Neural progenitor cell (in vitro differentiated cells): ENCODE results near the gene NOP14. TPM values are rescaled to one million over a fixed set of nuclear protein-coding genes. Genes with fewer than 3 reads are reported as not detected.

Experiments used
- DNase-seq: peaks from one replicate; pipeline ENCODE4 v3.0.0-alpha.2; 2016; ENCODE audit warnings: low spot score
- H2AFZ ChIP-seq: fragments of 200-600 bp; sonication (generic); replicated peaks from 2 replicates; pipeline ENCODE4 v1.6.1; 2016; ENCODE audit warnings: antibody characterized with exemption
- H3F3A ChIP-seq: fragments of 200-600 bp; sonication (generic); 2 replicates; pipeline ENCODE4 v1.6.1; 2016; ENCODE audit warnings: antibody characterized with exemption, low read depth
- H3K27ac ChIP-seq: fragments of 200-600 bp; sonication (generic); 2 replicates; pipeline ENCODE4 v1.5.1; 2016; ENCODE audit warnings: mild to moderate bottlenecking
- H3K27me3 ChIP-seq: fragments of 200-600 bp; sonication (generic); 2 replicates; pipeline ENCODE4 v1.6.1; 2016; ENCODE audit warnings: mild to moderate bottlenecking, moderate library complexity
- H3K36me3 ChIP-seq: fragments of 200-600 bp; sonication (generic); 2 replicates; pipeline ENCODE4 v1.5.1; 2016
- H3K4me1 ChIP-seq: fragments of 200-600 bp; sonication (generic); 2 replicates; pipeline ENCODE4 v1.6.1; 2016; ENCODE audit warnings: mixed run types
- H3K4me2 ChIP-seq: fragments of 200-600 bp; sonication (generic); 2 replicates; pipeline ENCODE4 v1.6.1; 2016
- H3K4me3 ChIP-seq: fragments of 200-600 bp; sonication (generic); 2 replicates; pipeline ENCODE4 v1.5.1; 2016
- H3K79me2 ChIP-seq: fragments of 200-600 bp; sonication (generic); 2 replicates; pipeline ENCODE4 v1.6.1; 2016; ENCODE audit warnings: low read depth
- H3K9ac ChIP-seq: fragments of 200-600 bp; sonication (generic); 2 replicates; pipeline ENCODE4 v1.6.1; 2016
- H3K9me3 ChIP-seq: fragments of 200-600 bp; sonication (generic); 2 replicates; pipeline ENCODE4 v1.5.1; 2016; ENCODE audit warnings: low read depth
- H4K20me1 ChIP-seq: fragments of 200-600 bp; sonication (generic); 2 replicates; pipeline ENCODE4 v1.6.1; 2016; ENCODE audit warnings: low read depth
- H3K27ac Mint-ChIP-seq: 3 replicates; pipeline ENCODE4 v1.8.0; 2021; ENCODE audit warnings: mixed read lengths
- H3K27me3 Mint-ChIP-seq: 2 replicates; pipeline ENCODE4 v1.8.0; 2022; ENCODE audit warnings: low read depth, mild to moderate bottlenecking, inconsistent platforms, moderate library complexity, mixed read lengths; ENCODE audit not compliant: insufficient read depth
- H3K36me3 Mint-ChIP-seq: 3 replicates; pipeline ENCODE4 v1.8.0; 2021; ENCODE audit warnings: mixed read lengths
- H3K4me1 Mint-ChIP-seq: 3 replicates; pipeline ENCODE4 v1.8.0; 2021; ENCODE audit warnings: mixed read lengths
- H3K4me3 Mint-ChIP-seq: 3 replicates; pipeline ENCODE4 v1.8.0; 2021; ENCODE audit warnings: mild to moderate bottlenecking, moderate library complexity, mixed read lengths
- H3K9me3 Mint-ChIP-seq: 3 replicates; pipeline ENCODE4 v1.8.0; 2020; ENCODE audit warnings: mixed read lengths
- CTCF ChIP-seq: fragments of 200-600 bp; sonication (generic); IDR thresholded peaks from 2 replicates; pipeline ENCODE4 v1.5.1; 2017; ENCODE audit warnings: antibody characterized with exemption, mild to moderate bottlenecking
- EZH2 ChIP-seq: fragments of 200-600 bp; sonication (generic); IDR thresholded peaks from 2 replicates; pipeline ENCODE4 v1.6.1; 2017; ENCODE audit warnings: antibody characterized with exemption, mild to moderate bottlenecking, moderate library complexity
- EZH2phosphoT487 ChIP-seq: fragments of 200-600 bp; sonication (generic); IDR thresholded peaks from 2 replicates; pipeline ENCODE4 v1.6.1; 2017; ENCODE audit warnings: antibody characterized with exemption
- total RNA-seq: library from RNA; depleted of rRNA; stranded (reverse); fragments of >200 nt; gene quantifications from 2 replicates; pipeline ENCODE4 v1.2.3, GENCODE V29; 2015; ENCODE audit warnings: low replicate concordance

NOP14 gene
- total RNA-seq, 1 donor from 2014 or later, result 16.8 TPM

- no peaks in the 10 kb centered on the region for H4K20me1 ChIP-seq
- H3K9ac ChIP-seq, result no peak overlapping the region
- no peaks in the 10 kb centered on the region for H3K4me1 Mint-ChIP-seq
- no peaks in the 10 kb centered on the region for H3K9me3 ChIP-seq
- no peaks in the 10 kb centered on the region for H3K27me3 ChIP-seq
- no peak overlapping the region for H3K4me3 Mint-ChIP-seq
- H3K27ac ChIP-seq, result no peak overlapping the region
- H3K4me2 ChIP-seq, result no peak overlapping the region
- no peaks in the 10 kb centered on the region for H3K4me1 ChIP-seq
- no peaks in the 10 kb centered on the region for H3K79me2 ChIP-seq
- H3K9me3 Mint-ChIP-seq, result no peaks in the 10 kb centered on the region
- no peak overlapping the region for H3K27ac Mint-ChIP-seq
- H3K36me3 ChIP-seq, result no peaks in the 10 kb centered on the region
- no peak overlapping the region for H2AFZ ChIP-seq
- H3F3A ChIP-seq, result no peaks in the 10 kb centered on the region
- DNase-seq, result no peak
- H3K27me3 Mint-ChIP-seq, result peaks cover 4% of the 10 kb centered on the region
- H3K4me3 ChIP-seq, result no peak overlapping the region
- TF ChIP-seq EZH2, result no peak
- no peak for TF ChIP-seq EZH2phosphoT487
- no peak for TF ChIP-seq CTCF
- H3K36me3 Mint-ChIP-seq, result no peaks in the 10 kb centered on the region
These were observed 33.2 kb upstream of the NOP14 start for GRCh38 chr4:2996415-2996814.

GRCh38 chr4:2995546-2996265, 32.5 kb upstream of the NOP14 start:
- H3K9me3 Mint-ChIP-seq, result no peaks in the 10 kb centered on the region
- Histone ChIP-seq H2AFZ (no peak overlapping the region), H3K79me2 (no peaks in the 10 kb centered on the region), H3K27ac (no peak overlapping the region), H3K9me3 (no peaks in the 10 kb centered on the region), H3K36me3 (no peaks in the 10 kb centered on the region), H3K4me3 (no peak overlapping the region), H3K4me1 (no peaks in the 10 kb centered on the region), H3F3A (no peaks in the 10 kb centered on the region), H3K27me3 (no peaks in the 10 kb centered on the region), H3K9ac (no peak overlapping the region), H4K20me1 (no peaks in the 10 kb centered on the region), H3K4me2 (no peak overlapping the region)
- H3K36me3 Mint-ChIP-seq, result no peaks in the 10 kb centered on the region
- H3K4me1 Mint-ChIP-seq, result no peaks in the 10 kb centered on the region
- no peak for TF ChIP-seq EZH2phosphoT487
- no peak for TF ChIP-seq CTCF
- no peak for TF ChIP-seq EZH2
- H3K27ac Mint-ChIP-seq, result no peak overlapping the region
- no peak overlapping the region for H3K4me3 Mint-ChIP-seq
- H3K27me3 Mint-ChIP-seq, result peaks cover 4% of the 10 kb centered on the region
- DNase-seq, result no peak

GRCh38 chr4:2994917-2995316, 31.7 kb upstream of the NOP14 start:
- no peaks in the 10 kb centered on the region for H3K9me3 ChIP-seq
- H2AFZ ChIP-seq, result no peak overlapping the region
- H3K27me3 ChIP-seq, result no peaks in the 10 kb centered on the region
- Mint-ChIP-seq H3K4me1 (no peaks in the 10 kb centered on the region), H3K27me3 (peaks cover 2% of the 10 kb centered on the region), H3K9me3 (no peaks in the 10 kb centered on the region), H3K36me3 (no peaks in the 10 kb centered on the region), H3K27ac (no peak overlapping the region), H3K4me3 (no peak overlapping the region)
- H3K4me2 ChIP-seq, result no peak overlapping the region
- no peaks in the 10 kb centered on the region for H3K4me1 ChIP-seq
- H3K9ac ChIP-seq, result no peak overlapping the region
- no peaks in the 10 kb centered on the region for H3F3A ChIP-seq
- no peak overlapping the region for H3K4me3 ChIP-seq
- TF ChIP-seq CTCF, result no peak
- no peak for TF ChIP-seq EZH2phosphoT487
- no peak for TF ChIP-seq EZH2
- no peaks in the 10 kb centered on the region for H4K20me1 ChIP-seq
- no peaks in the 10 kb centered on the region for H3K36me3 ChIP-seq
- no peak for DNase-seq
- H3K79me2 ChIP-seq, result no peaks in the 10 kb centered on the region
- H3K27ac ChIP-seq, result no peak overlapping the region
